Neural cell (in vitro differentiated cells): ENCODE results near the gene CACNG6. TPM values are rescaled to one million over a fixed set of nuclear protein-coding genes. Genes with fewer than 3 reads are reported as not detected.

Experiments used
- H2AFZ ChIP-seq: fragments of 200-600, 300-800 bp; sonication (generic), shearing (Covaris generic); 2 replicates; pipeline ENCODE4 v1.6.0; 2014; ENCODE audit warnings: low read depth, mild to moderate bottlenecking, antibody characterized with exemption, low read length, moderate library complexity
- H3F3A ChIP-seq: fragments of 200-600 bp; shearing (Covaris generic); 2 replicates; pipeline ENCODE4 v1.6.1; 2016; ENCODE audit warnings: mild to moderate bottlenecking, moderate library complexity, mixed read lengths, antibody characterized with exemption, low read length; ENCODE audit not compliant: insufficient read depth, poor library complexity, severe bottlenecking
- H3K27ac ChIP-seq: fragments of 200-600, 300-800 bp; sonication (generic), shearing (Covaris generic); 2 replicates; pipeline ENCODE4 v1.5.1; 2014; ENCODE audit warnings: mild to moderate bottlenecking, low read length, moderate library complexity
- H3K27me3 ChIP-seq: fragments of 300-800, 200-600 bp; sonication (generic), shearing (Covaris generic); 2 replicates; pipeline ENCODE4 v1.6.0; 2014; ENCODE audit warnings: mild to moderate bottlenecking, low read depth, low read length, moderate library complexity; ENCODE audit not compliant: insufficient read depth
- H3K36me3 ChIP-seq: fragments of 300-800, 200-600 bp; sonication (generic), shearing (Covaris generic); 2 replicates; pipeline ENCODE4 v1.5.1; 2014; ENCODE audit warnings: mild to moderate bottlenecking, antibody characterized with exemption, low read length, moderate library complexity; ENCODE audit not compliant: insufficient read depth
- H3K4me2 ChIP-seq: fragments of 300-800, 200-600 bp; sonication (generic), shearing (Covaris generic); 2 replicates; pipeline ENCODE4 v1.6.0; 2014; ENCODE audit warnings: mild to moderate bottlenecking, low read length
- H3K4me3 ChIP-seq: fragments of 300-800, 200-600 bp; sonication (generic), shearing (Covaris generic); 2 replicates; pipeline ENCODE4 v1.5.1; 2014; ENCODE audit warnings: mild to moderate bottlenecking, low read length, moderate library complexity
- H3K79me2 ChIP-seq: fragments of 200-600 bp; shearing (Covaris generic); replicated peaks from 2 replicates; pipeline ENCODE4 v1.6.0; 2014; ENCODE audit warnings: mild to moderate bottlenecking, low read length, moderate library complexity; ENCODE audit not compliant: insufficient read depth
- H3K9ac ChIP-seq: fragments of 300-800, 200-600 bp; sonication (generic), shearing (Covaris generic); 2 replicates; pipeline ENCODE4 v1.6.1; 2016; ENCODE audit warnings: mild to moderate bottlenecking, low read length, mixed read lengths
- H3K9me2 ChIP-seq: fragments of 200-600 bp; shearing (Covaris generic); 2 replicates; pipeline ENCODE4 v1.6.1; 2016; ENCODE audit warnings: mild to moderate bottlenecking, low read length, mixed read lengths; ENCODE audit not compliant: insufficient read depth
- H3K9me3 ChIP-seq: fragments of 200-600, 300-800 bp; sonication (generic), shearing (Covaris generic); 2 replicates; pipeline ENCODE4 v1.6.1; 2016; ENCODE audit warnings: mild to moderate bottlenecking, mixed run types, low read length, moderate library complexity, mixed read lengths
- H4K20me1 ChIP-seq: fragments of 200-600 bp; shearing (Covaris generic); 2 replicates; pipeline ENCODE4 v1.6.1; 2016; ENCODE audit warnings: mild to moderate bottlenecking, mixed run types; ENCODE audit not compliant: insufficient read depth
- CTCF ChIP-seq: fragments of 450-650 bp; IDR thresholded peaks from 2 replicates; pipeline ENCODE4 v1.5.1; 2014; ENCODE audit warnings: antibody characterized with exemption, mild to moderate bottlenecking, moderate library complexity; ENCODE audit not compliant: poor library complexity, severe bottlenecking
- EP300 ChIP-seq: fragments of 450-650 bp; conservative IDR thresholded peaks from 2 replicates; pipeline ENCODE4 v1.6.1; 2014; ENCODE audit warnings: antibody characterized with exemption, mild to moderate bottlenecking, moderate library complexity; ENCODE audit not compliant: poor library complexity, severe bottlenecking
- EZH2 ChIP-seq: fragments of 200-600, 300-800 bp; shearing (Covaris generic), sonication (generic); IDR thresholded peaks from 2 replicates; pipeline ENCODE4 v1.6.1; 2014; ENCODE audit warnings: antibody characterized with exemption, low read length, borderline replicate concordance, mild to moderate bottlenecking; ENCODE audit not compliant: insufficient read depth, poor library complexity, severe bottlenecking
- MXI1 ChIP-seq: fragments of 450-650 bp; conservative IDR thresholded peaks from 2 replicates; pipeline ENCODE4 v1.6.1; 2014; ENCODE audit warnings: antibody characterized with exemption, mild to moderate bottlenecking; ENCODE audit not compliant: poor library complexity, severe bottlenecking
- POLR2AphosphoS5 ChIP-seq: IDR thresholded peaks from 2 replicates; pipeline ENCODE4 v1.6.1; 2012
- RAD21 ChIP-seq: fragments of 450-650 bp; conservative IDR thresholded peaks from 2 replicates; pipeline ENCODE4 v1.6.1; 2014; ENCODE audit warnings: antibody characterized with exemption, mild to moderate bottlenecking, moderate library complexity
- SMC3 ChIP-seq: fragments of 450-650 bp; conservative IDR thresholded peaks from 2 replicates; pipeline ENCODE4 v1.6.1; 2014; ENCODE audit warnings: antibody characterized with exemption, mild to moderate bottlenecking, moderate library complexity; ENCODE audit not compliant: poor library complexity
- TAF1 ChIP-seq: IDR thresholded peaks from 2 replicates; pipeline ENCODE4 v1.6.1; 2012; ENCODE audit warnings: low read depth
- polyA plus RNA-seq: library from polyadenylated mRNA; depleted of rRNA; stranded (reverse); fragments of >200 nt; gene quantifications from 2 replicates; pipeline ENCODE4 v1.2.3, GENCODE V29; 2014
- TF ChIP-seq, protein P1 (sequence below): IDR thresholded peaks from 2 replicates; pipeline ENCODE4 v1.6.1; 2012; ENCODE audit warnings: borderline replicate concordance

CACNG6 gene
- polyA plus RNA-seq, 1 donor from 2014 or later = 0.28 TPM

DNA sequence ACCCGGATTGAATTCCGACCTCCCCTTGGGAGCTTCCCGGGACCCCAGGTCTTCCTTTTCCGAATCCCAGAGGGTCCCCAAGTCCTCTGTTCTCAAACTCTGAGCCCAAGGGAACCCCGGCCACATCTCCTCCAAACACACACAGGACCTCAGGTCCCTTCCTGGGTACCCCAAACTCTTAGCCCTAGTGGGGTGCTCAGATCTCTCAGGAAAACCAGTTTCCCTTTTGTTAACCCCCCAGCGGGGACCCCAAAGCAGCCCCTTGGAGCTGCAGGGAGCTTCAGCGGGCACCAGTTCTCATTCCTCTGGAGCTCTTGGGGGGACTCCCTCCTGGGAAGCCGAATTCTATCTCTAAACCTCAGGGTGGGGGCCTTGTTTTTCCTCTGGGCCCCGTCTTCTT lies 774 bp downstream of the CACNG6 start:
- Histone ChIP-seq H3K4me3 (no peak overlapping the region), H3K36me3 (no peaks in the 10 kb centered on the region), H2AFZ (no peak overlapping the region), H3K27ac (no peak overlapping the region), H3K9ac (no peak overlapping the region), H4K20me1 (no peaks in the 10 kb centered on the region), H3K79me2 (no peaks in the 10 kb centered on the region), H3K9me3 (no peaks in the 10 kb centered on the region), H3K4me2 (no peak overlapping the region), H3K9me2 (no peaks in the 10 kb centered on the region), H3F3A (no peaks in the 10 kb centered on the region), H3K27me3 (no peaks in the 10 kb centered on the region)
- TF ChIP-seq EP300 (no peak), POLR2AphosphoS5 (no peak), TAF1 (no peak), SMC3 (no peak), RAD21 (no peak), MXI1 (no peak), EZH2 (no peak), CTCF (no peak)
- TF ChIP-seq, protein P1, sequence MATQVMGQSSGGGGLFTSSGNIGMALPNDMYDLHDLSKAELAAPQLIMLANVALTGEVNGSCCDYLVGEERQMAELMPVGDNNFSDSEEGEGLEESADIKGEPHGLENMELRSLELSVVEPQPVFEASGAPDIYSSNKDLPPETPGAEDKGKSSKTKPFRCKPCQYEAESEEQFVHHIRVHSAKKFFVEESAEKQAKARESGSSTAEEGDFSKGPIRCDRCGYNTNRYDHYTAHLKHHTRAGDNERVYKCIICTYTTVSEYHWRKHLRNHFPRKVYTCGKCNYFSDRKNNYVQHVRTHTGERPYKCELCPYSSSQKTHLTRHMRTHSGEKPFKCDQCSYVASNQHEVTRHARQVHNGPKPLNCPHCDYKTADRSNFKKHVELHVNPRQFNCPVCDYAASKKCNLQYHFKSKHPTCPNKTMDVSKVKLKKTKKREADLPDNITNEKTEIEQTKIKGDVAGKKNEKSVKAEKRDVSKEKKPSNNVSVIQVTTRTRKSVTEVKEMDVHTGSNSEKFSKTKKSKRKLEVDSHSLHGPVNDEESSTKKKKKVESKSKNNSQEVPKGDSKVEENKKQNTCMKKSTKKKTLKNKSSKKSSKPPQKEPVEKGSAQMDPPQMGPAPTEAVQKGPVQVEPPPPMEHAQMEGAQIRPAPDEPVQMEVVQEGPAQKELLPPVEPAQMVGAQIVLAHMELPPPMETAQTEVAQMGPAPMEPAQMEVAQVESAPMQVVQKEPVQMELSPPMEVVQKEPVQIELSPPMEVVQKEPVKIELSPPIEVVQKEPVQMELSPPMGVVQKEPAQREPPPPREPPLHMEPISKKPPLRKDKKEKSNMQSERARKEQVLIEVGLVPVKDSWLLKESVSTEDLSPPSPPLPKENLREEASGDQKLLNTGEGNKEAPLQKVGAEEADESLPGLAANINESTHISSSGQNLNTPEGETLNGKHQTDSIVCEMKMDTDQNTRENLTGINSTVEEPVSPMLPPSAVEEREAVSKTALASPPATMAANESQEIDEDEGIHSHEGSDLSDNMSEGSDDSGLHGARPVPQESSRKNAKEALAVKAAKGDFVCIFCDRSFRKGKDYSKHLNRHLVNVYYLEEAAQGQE = no peak

DNA sequence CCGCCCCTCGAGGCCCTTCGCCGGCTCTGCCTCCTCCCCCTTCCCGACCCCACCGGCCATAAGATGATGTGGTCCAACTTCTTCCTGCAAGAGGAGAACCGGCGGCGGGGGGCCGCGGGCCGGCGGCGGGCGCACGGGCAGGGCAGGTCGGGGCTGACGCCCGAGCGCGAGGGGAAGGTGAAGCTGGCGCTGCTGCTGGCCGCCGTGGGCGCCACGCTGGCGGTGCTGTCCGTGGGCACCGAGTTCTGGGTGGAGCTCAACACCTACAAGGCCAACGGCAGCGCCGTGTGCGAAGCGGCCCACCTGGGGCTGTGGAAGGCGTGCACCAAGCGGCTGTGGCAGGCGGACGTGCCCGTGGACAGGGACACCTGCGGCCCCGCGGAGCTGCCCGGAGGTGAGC lies 1.4 kb downstream of the CACNG6 start:
- Histone ChIP-seq H2AFZ (no peak overlapping the region), H3F3A (no peaks in the 10 kb centered on the region), H3K4me3 (no peak overlapping the region), H3K27ac (no peak overlapping the region), H3K36me3 (no peaks in the 10 kb centered on the region), H4K20me1 (no peaks in the 10 kb centered on the region), H3K27me3 (no peaks in the 10 kb centered on the region), H3K4me2 (no peak overlapping the region), H3K79me2 (no peaks in the 10 kb centered on the region), H3K9me2 (no peaks in the 10 kb centered on the region), H3K9me3 (no peaks in the 10 kb centered on the region), H3K9ac (no peak overlapping the region)
- TF ChIP-seq RAD21 = no peak
- TF ChIP-seq SMC3 = no peak
- TF ChIP-seq, protein P1 = no peak
- TF ChIP-seq POLR2AphosphoS5 = no peak
- TF ChIP-seq EZH2 = no peak
- no peak for TF ChIP-seq MXI1
- TF ChIP-seq CTCF = no peak
- no peak for TF ChIP-seq TAF1
- TF ChIP-seq EP300 = no peak
